Chondrocyte (in vitro differentiated cells): ENCODE measurements around the gene BCAS4. TPM values are rescaled to one million over a fixed set of nuclear protein-coding genes. Genes with fewer than 3 reads are reported as not detected.

Experiments used
- DNase-seq: peaks from one replicate; pipeline ENCODE4 v3.0.0; 2021; ENCODE audit warnings: mixed read lengths, low spot score
- H3K27ac Mint-ChIP-seq: one replicate; pipeline ENCODE4 v1.8.0; 2021; ENCODE audit warnings: mild to moderate bottlenecking, moderate library complexity, mixed read lengths; ENCODE audit not compliant: unreplicated experiment
- H3K27me3 Mint-ChIP-seq: 2 replicates; pipeline ENCODE4 v1.8.0; 2021; ENCODE audit warnings: low read depth, mixed read lengths
- H3K36me3 Mint-ChIP-seq: 2 replicates; pipeline ENCODE4 v1.8.0; 2021; ENCODE audit warnings: low read depth, mixed read lengths
- H3K4me1 Mint-ChIP-seq: 2 replicates; pipeline ENCODE4 v1.8.0; 2021; ENCODE audit warnings: low read depth, mild to moderate bottlenecking, mixed read lengths
- H3K4me3 Mint-ChIP-seq: one replicate; pipeline ENCODE4 v1.8.0; 2021; ENCODE audit warnings: mild to moderate bottlenecking, moderate library complexity, mixed read lengths; ENCODE audit not compliant: unreplicated experiment
- H3K9me3 Mint-ChIP-seq: 2 replicates; pipeline ENCODE4 v1.8.0; 2021; ENCODE audit warnings: low read depth, mixed read lengths
- CTCF ChIP-seq: fragments of 200-600 bp; sonication (generic); IDR thresholded peaks from 2 replicates; pipeline ENCODE4 v1.5.0; 2021; ENCODE audit warnings: antibody characterized with exemption, mild to moderate bottlenecking, moderate library complexity
- total RNA-seq: library from RNA; stranded (reverse); gene quantifications from 3 replicates; pipeline ENCODE4 v1.2.1, GENCODE V29; 2021

BCAS4 gene
- total RNA-seq, 1 donor from 2014 or later, result 7.6 TPM

- no peak for DNase-seq
- H3K36me3 Mint-ChIP-seq, result no peaks in the 10 kb centered on the region
- H3K4me1 Mint-ChIP-seq, result no peaks in the 10 kb centered on the region
- no peak overlapping the region for H3K4me3 Mint-ChIP-seq
- H3K27me3 Mint-ChIP-seq, result no peaks in the 10 kb centered on the region
- H3K27ac Mint-ChIP-seq, result no peak overlapping the region
- H3K9me3 Mint-ChIP-seq, result no peaks in the 10 kb centered on the region
- no peak for TF ChIP-seq CTCF
Measured at GRCh38 chr20:50858525-50858924, 63.7 kb downstream of the BCAS4 start.

GRCh38 chr20:50859161-50859560, 64.3 kb downstream of the BCAS4 start:
- Mint-ChIP-seq H3K4me3 (no peak overlapping the region), H3K27ac (no peak overlapping the region), H3K4me1 (no peaks in the 10 kb centered on the region), H3K9me3 (no peaks in the 10 kb centered on the region), H3K27me3 (no peaks in the 10 kb centered on the region), H3K36me3 (no peaks in the 10 kb centered on the region)
- no peak for TF ChIP-seq CTCF
- no peak for DNase-seq

- H3K4me3 Mint-ChIP-seq, result no peak overlapping the region
- no peaks in the 10 kb centered on the region for H3K4me1 Mint-ChIP-seq
- TF ChIP-seq CTCF, result no peak
- H3K27me3 Mint-ChIP-seq, result no peaks in the 10 kb centered on the region
- no peaks in the 10 kb centered on the region for H3K9me3 Mint-ChIP-seq
- no peak overlapping the region for H3K27ac Mint-ChIP-seq
- no peak for DNase-seq
- no peaks in the 10 kb centered on the region for H3K36me3 Mint-ChIP-seq
Measured at GRCh38 chr20:50861012-50861411, 66.2 kb downstream of the BCAS4 start.

- no peak for TF ChIP-seq CTCF
- Mint-ChIP-seq H3K9me3 (no peaks in the 10 kb centered on the region), H3K4me1 (no peaks in the 10 kb centered on the region), H3K27ac (no peak overlapping the region), H3K4me3 (no peak overlapping the region), H3K27me3 (no peaks in the 10 kb centered on the region), H3K36me3 (no peaks in the 10 kb centered on the region)
- no peak for DNase-seq
Measured at GRCh38 chr20:50862546-50862945, 67.7 kb downstream of the BCAS4 start.

- Mint-ChIP-seq H3K4me1 (peaks cover 4% of the 10 kb centered on the region), H3K9me3 (no peaks in the 10 kb centered on the region), H3K36me3 (no peaks in the 10 kb centered on the region), H3K27me3 (no peaks in the 10 kb centered on the region), H3K4me3 (no peak overlapping the region), H3K27ac (no peak overlapping the region)
- TF ChIP-seq CTCF, result no peak
- DNase-seq, result no peak
Measured at GRCh38 chr20:50865114-50865513, 70.3 kb downstream of the BCAS4 start.
